Astrocyte of the spinal cord (primary cell): Measurements from ENCODE around the gene STOML2.
A peak's percentile ranks its signal among the peaks of the same experiment; 100 is the strongest.

ENCODE experiments used
- DNase-seq: peaks from one replicate; pipeline ENCODE4 v3.0.0; 2011; ENCODE audit warnings: low read depth, low spot score
- H3K4me3 ChIP-seq: 2 replicates; pipeline ENCODE4 v1.5.1; 2011; ENCODE audit warnings: low read depth, mild to moderate bottlenecking, low read length, moderate library complexity
- CTCF ChIP-seq: IDR thresholded peaks from 2 replicates; pipeline ENCODE4 v1.5.1; 2012; ENCODE audit warnings: low read depth, mild to moderate bottlenecking, low read length, inconsistent platforms
- in situ Hi-C: cut with HindIII; loops from 2 replicates; pipeline ENCODE4 v1.10.0; 2017; ENCODE audit warnings: low sequenced_read_pairs

The STOML2 gene

GRCh38 chr9:35112257-35113020 is 9.5 kb upstream of the STOML2 start:
- no peak for TF ChIP-seq CTCF
- peak overlapping the region; percentile 37 for H3K4me3 ChIP-seq
- DNase-seq, result peak; percentile 40
- in situ Hi-C loops, result no loop called here

GRCh38 chr9:35111001-35111933 is 8.3 kb upstream of the STOML2 start:
- DNase-seq, result peak; percentile 99
- in situ Hi-C loops, result no loop called here
- peak overlapping the region; percentile 64 for H3K4me3 ChIP-seq
- TF ChIP-seq CTCF, result no peak

GRCh38 chr9:35110327-35110761 is 7.4 kb upstream of the STOML2 start:
- peak; percentile 51 for DNase-seq
- in situ Hi-C loops, result no loop called here
- TF ChIP-seq CTCF, result no peak
- peak overlapping the region; percentile 64 for H3K4me3 ChIP-seq

GRCh38 chr9:35108946-35109575 is 6.1 kb upstream of the STOML2 start:
- in situ Hi-C loops, result no loop called here

GRCh38 chr9:35108461-35108860 is 5.5 kb upstream of the STOML2 start:
- in situ Hi-C loops, result no loop called here
- no peak for DNase-seq

More at GRCh38 chr9:35108946-35109575, 6.1 kb upstream of the STOML2 start:
- TF ChIP-seq CTCF, result no peak
- H3K4me3 ChIP-seq, result no peak overlapping the region
- no peak for DNase-seq

More at GRCh38 chr9:35108461-35108860, 5.5 kb upstream of the STOML2 start:
- TF ChIP-seq CTCF, result no peak
- no peak overlapping the region for H3K4me3 ChIP-seq
